Neural crest cell (in vitro differentiated cells): ENCODE results near the gene CAB39. TPM values are rescaled to one million over a fixed set of nuclear protein-coding genes. Genes with fewer than 3 reads are reported as not detected.

Experiments
- DNase-seq: peaks from one replicate; pipeline ENCODE4 v3.0.0; 2021; ENCODE audit warnings: low read depth, mixed read lengths, low spot score
- H3K27ac Mint-ChIP-seq: one replicate; pipeline ENCODE4 v1.8.0; 2021; ENCODE audit warnings: mild to moderate bottlenecking, mixed read lengths; ENCODE audit not compliant: unreplicated experiment
- H3K27me3 Mint-ChIP-seq: 2 replicates; pipeline ENCODE4 v1.8.0; 2021; ENCODE audit warnings: low read depth, mild to moderate bottlenecking, mixed read lengths
- H3K36me3 Mint-ChIP-seq: 2 replicates; pipeline ENCODE4 v1.8.0; 2021; ENCODE audit warnings: low read depth, mild to moderate bottlenecking, mixed read lengths
- H3K4me1 Mint-ChIP-seq: 2 replicates; pipeline ENCODE4 v1.8.0; 2021; ENCODE audit warnings: mixed read lengths
- H3K4me3 Mint-ChIP-seq: one replicate; pipeline ENCODE4 v1.8.0; 2021; ENCODE audit warnings: mild to moderate bottlenecking, mixed read lengths
- H3K9me3 Mint-ChIP-seq: 2 replicates; pipeline ENCODE4 v1.8.0; 2021; ENCODE audit warnings: mixed read lengths
- CTCF ChIP-seq: fragments of 200-600 bp; sonication (generic); conservative IDR thresholded peaks from 2 replicates; pipeline ENCODE4 v1.5.0; 2021; ENCODE audit warnings: antibody characterized with exemption, mild to moderate bottlenecking
- total RNA-seq: library from RNA; stranded (reverse); gene quantifications from 2 replicates; pipeline ENCODE4 v1.2.1, GENCODE V29; 2021

The CAB39 gene
- total RNA-seq, 1 donor from 2014 or later = 40.6 TPM

- Mint-ChIP-seq H3K36me3 (no peaks in the 10 kb centered on the region), H3K9me3 (no peaks in the 10 kb centered on the region), H3K27ac (no peak overlapping the region), H3K27me3 (peaks cover 26% of the 10 kb centered on the region), H3K4me3 (no peak overlapping the region), H3K4me1 (no peaks in the 10 kb centered on the region)
- TF ChIP-seq CTCF = no peak
- no peak for DNase-seq
Observed at GRCh38 chr2:230691005-230691647, 21.5 kb upstream of the CAB39 start.

- Mint-ChIP-seq H3K4me1 (no peaks in the 10 kb centered on the region), H3K36me3 (no peaks in the 10 kb centered on the region), H3K27ac (no peak overlapping the region), H3K9me3 (no peaks in the 10 kb centered on the region), H3K27me3 (peaks cover 14% of the 10 kb centered on the region), H3K4me3 (no peak overlapping the region)
- DNase-seq = no peak
- TF ChIP-seq CTCF = no peak
Observed at GRCh38 chr2:230692760-230693159, 19.9 kb upstream of the CAB39 start.

GRCh38 chr2:230693411-230693810, 19.2 kb upstream of the CAB39 start:
- H3K36me3 Mint-ChIP-seq = no peaks in the 10 kb centered on the region
- peaks cover 9% of the 10 kb centered on the region for H3K27me3 Mint-ChIP-seq
- H3K27ac Mint-ChIP-seq = no peak overlapping the region
- TF ChIP-seq CTCF = no peak
- no peaks in the 10 kb centered on the region for H3K9me3 Mint-ChIP-seq
- H3K4me3 Mint-ChIP-seq = no peak overlapping the region
- DNase-seq = no peak
- no peaks in the 10 kb centered on the region for H3K4me1 Mint-ChIP-seq

- no peak overlapping the region for H3K4me3 Mint-ChIP-seq
- no peak for DNase-seq
- peaks cover 9% of the 10 kb centered on the region for H3K27me3 Mint-ChIP-seq
- no peak for TF ChIP-seq CTCF
- no peaks in the 10 kb centered on the region for H3K36me3 Mint-ChIP-seq
- H3K4me1 Mint-ChIP-seq = no peaks in the 10 kb centered on the region
- H3K27ac Mint-ChIP-seq = no peak overlapping the region
- no peaks in the 10 kb centered on the region for H3K9me3 Mint-ChIP-seq
Observed at GRCh38 chr2:230694241-230694640, 18.4 kb upstream of the CAB39 start.

GRCh38 chr2:230695551-230695950, 17.1 kb upstream of the CAB39 start:
- no peak for TF ChIP-seq CTCF
- peaks cover 5% of the 10 kb centered on the region for H3K27me3 Mint-ChIP-seq
- no peaks in the 10 kb centered on the region for H3K36me3 Mint-ChIP-seq
- H3K27ac Mint-ChIP-seq = no peak overlapping the region
- no peaks in the 10 kb centered on the region for H3K9me3 Mint-ChIP-seq
- no peak overlapping the region for H3K4me3 Mint-ChIP-seq
- no peaks in the 10 kb centered on the region for H3K4me1 Mint-ChIP-seq
- no peak for DNase-seq
